Measurements from ENCODE around the gene UBE2S.
"Not testable (repeated sequence)": the region's sequence is repeated elsewhere in the genome, so short reads cannot be mapped to it uniquely, and the experiment has no call there.

UBE2S gene

GRCh38 chr19:55439052-55439451, 31.5 kb upstream of the UBE2S start:
- FAIRE-seq, result no peak

GRCh38 chr19:55437410-55437809, 29.8 kb upstream of the UBE2S start:
- FAIRE-seq, result no peak

GRCh38 chr19:55436847-55437246, 29.3 kb upstream of the UBE2S start:
- FAIRE-seq, result no peak

GRCh38 chr19:55435020-55435419, 27.4 kb upstream of the UBE2S start:
- FAIRE-seq, result no peak

GRCh38 chr19:55434356-55434919, 26.9 kb upstream of the UBE2S start:
- FAIRE-seq, result no peak

- no peak for FAIRE-seq
Measured at GRCh38 chr19:55433292-55433691, 25.7 kb upstream of the UBE2S start.

- FAIRE-seq, result no peak
Measured at GRCh38 chr19:55432241-55432959, 24.8 kb upstream of the UBE2S start.

- no peak for FAIRE-seq
Measured at GRCh38 chr19:55431183-55431582, 23.6 kb upstream of the UBE2S start.

GRCh38 chr19:55426042-55426441, 18.5 kb upstream of the UBE2S start:
- no peak for FAIRE-seq

GRCh38 chr19:55424518-55424917, 16.9 kb upstream of the UBE2S start:
- FAIRE-seq, result no peak

GRCh38 chr19:55423225-55424005, 15.8 kb upstream of the UBE2S start:
- FAIRE-seq, result no peak

- FAIRE-seq, result not testable (repeated sequence)
Measured at GRCh38 chr19:55421281-55421680, 13.7 kb upstream of the UBE2S start.

GRCh38 chr19:55419624-55420236, 12.1 kb upstream of the UBE2S start:
- no peak for FAIRE-seq

GRCh38 chr19:55419103-55419502, 11.5 kb upstream of the UBE2S start:
- no peak for FAIRE-seq

- peak; percentile 58 for FAIRE-seq
Measured at GRCh38 chr19:55418185-55418584, 10.6 kb upstream of the UBE2S start.

- no peak for FAIRE-seq
Measured at GRCh38 chr19:55410168-55410567, 2.6 kb upstream of the UBE2S start.

GRCh38 chr19:55409179-55409578, 1.6 kb upstream of the UBE2S start:
- FAIRE-seq, result not testable (repeated sequence)

GRCh38 chr19:55408533-55408872, 915 bp upstream of the UBE2S start:
- FAIRE-seq, result no peak

GRCh38 chr19:55407800-55408532, 378 bp upstream of the UBE2S start:
- FAIRE-seq, result peak; percentile 98

- no peak for FAIRE-seq
Measured at GRCh38 chr19:55406826-55407549, 600 bp downstream of the UBE2S start.

- FAIRE-seq, result no peak
Measured at GRCh38 chr19:55406091-55406825, 1.3 kb downstream of the UBE2S start.

GRCh38 chr19:55405638-55406037, 1.9 kb downstream of the UBE2S start:
- no peak for FAIRE-seq
